Hippocampal formation (tissue), 2 donors: ENCODE data around the gene TPBG.

Source experiments
- DNase-seq, 2 donors: peaks; one replicate each; lab custom pipeline; 2025; lab: John Stamatoyannopoulos, UW

The TPBG gene, protein sequence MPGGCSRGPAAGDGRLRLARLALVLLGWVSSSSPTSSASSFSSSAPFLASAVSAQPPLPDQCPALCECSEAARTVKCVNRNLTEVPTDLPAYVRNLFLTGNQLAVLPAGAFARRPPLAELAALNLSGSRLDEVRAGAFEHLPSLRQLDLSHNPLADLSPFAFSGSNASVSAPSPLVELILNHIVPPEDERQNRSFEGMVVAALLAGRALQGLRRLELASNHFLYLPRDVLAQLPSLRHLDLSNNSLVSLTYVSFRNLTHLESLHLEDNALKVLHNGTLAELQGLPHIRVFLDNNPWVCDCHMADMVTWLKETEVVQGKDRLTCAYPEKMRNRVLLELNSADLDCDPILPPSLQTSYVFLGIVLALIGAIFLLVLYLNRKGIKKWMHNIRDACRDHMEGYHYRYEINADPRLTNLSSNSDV

GRCh38 chr6:82363428-82364086 is at the start of gene TPBG:
TPBG (plus strand) TSS chr6:82363817; CDS start chr6:82364962, 1,145 bp downstream.
- no peak for DNase-seq

DNA sequence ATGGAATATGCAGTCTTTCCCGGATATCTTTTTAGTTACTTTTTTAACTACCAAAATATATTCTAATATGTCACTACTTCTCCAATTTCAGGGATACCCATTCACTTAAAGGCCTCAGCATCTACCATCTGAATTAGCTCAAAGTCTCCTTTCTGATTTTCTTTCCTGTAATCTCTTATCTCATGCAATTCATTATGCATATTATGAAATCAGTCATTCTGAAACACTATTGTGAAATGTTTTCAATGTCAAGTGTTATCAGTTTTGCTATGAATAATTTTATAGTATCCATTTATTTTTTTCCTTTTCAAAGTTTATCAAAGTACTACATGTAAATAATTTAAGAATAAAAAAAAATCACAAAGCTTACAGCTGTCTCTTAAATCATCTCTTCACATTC is 41.2 kb upstream of the TPBG start:
- no peak for DNase-seq

DNA sequence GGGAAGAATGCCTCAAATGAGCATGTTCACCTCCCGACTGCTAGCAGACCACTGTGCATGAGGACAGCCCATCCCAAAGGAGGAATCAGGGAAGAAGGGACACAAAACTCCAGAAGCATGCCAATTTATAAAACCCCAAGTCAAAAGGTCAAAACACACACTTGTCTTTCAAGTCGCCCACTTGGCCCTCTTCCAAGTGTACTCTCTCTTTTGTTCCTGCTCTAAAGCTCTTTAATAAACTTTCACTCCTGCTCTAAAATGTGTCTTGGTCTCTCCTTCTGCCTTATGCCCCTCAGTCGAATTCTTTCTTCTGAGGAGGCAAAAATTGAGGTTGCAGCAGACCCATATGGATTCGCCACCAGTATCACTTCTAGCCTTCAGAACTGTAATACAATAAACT is 33.9 kb upstream of the TPBG start:
- DNase-seq: no peak

DNA sequence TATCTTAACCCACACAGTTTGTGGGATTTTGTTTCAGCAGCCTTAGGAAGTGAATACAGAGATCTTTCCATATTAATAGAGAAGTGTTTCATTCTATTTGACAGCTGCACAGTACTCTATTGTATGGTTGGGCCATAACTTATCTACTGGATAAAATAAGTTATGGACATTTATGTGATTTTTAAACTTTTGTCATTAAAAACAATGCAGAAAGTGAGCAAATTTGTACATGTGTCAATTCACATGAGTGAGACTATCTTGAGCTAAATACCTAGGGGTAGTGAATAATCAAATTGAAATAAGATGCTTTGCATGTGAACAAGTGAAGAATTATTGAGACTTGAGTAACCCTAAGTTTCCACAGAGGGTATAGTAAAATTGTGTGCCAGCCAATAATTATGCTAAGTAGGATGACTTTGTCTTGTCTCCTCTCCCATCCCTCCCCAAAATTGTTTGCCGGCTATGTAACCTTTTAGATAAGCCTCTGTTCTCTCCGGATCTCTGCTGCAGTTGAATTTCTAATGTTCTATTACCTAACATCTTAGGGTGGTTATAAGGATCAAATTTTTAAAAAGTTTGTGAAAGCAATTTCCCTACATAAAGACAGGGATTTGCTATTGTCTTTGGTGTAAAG is 33.3 kb upstream of the TPBG start:
- DNase-seq: no peak

- DNase-seq: no peak
Observed at GRCh38 chr6:82331031-82331773, 32.4 kb upstream of the TPBG start.

GRCh38 chr6:82333781-82334180 is 29.8 kb upstream of the TPBG start:
- no peak for DNase-seq

- no peak for DNase-seq
Observed at GRCh38 chr6:82337688-82338257, 25.8 kb upstream of the TPBG start.

- DNase-seq: no peak
Observed at GRCh38 chr6:82348130-82348529, 15.5 kb upstream of the TPBG start.

- no peak for DNase-seq
Observed at GRCh38 chr6:82353848-82354247, 9.8 kb upstream of the TPBG start.

GRCh38 chr6:82360552-82360951 is 3.1 kb upstream of the TPBG start:
- no peak for DNase-seq

GRCh38 chr6:82361631-82362030 is 2.0 kb upstream of the TPBG start:
- DNase-seq: no peak

GRCh38 chr6:82362144-82362543 is 1.5 kb upstream of the TPBG start:
- DNase-seq: no peak

DNA sequence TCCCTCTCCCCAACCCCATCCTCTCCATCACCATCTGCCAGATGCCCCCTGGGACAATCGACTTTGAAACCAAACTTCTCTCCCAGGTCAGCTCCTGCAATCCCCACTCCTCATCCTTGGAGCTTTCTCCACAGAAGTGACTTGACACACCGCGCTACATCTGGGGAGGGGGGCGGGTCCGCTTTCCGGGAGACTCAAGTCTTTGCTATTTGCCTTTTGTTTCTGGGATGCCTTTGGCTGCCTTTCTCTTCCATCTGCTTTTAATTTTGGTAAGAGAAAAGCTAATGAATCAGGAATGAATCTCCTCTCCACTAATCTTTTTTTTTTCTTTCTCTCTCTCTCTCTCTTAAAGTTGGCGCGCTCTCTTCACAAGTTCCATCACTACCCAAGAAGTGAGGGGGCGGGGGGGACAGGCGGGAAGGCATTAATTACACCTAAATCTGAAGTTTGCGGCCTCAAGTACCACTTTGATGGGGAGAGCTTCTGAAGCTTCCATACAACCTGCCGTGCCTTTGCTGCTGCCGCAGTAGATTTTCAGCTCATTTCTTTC is 664 bp upstream of the TPBG start:
- DNase-seq: no peak

- no peak for DNase-seq
Observed at GRCh38 chr6:82364087-82365015, 734 bp downstream of the TPBG start.

DNA sequence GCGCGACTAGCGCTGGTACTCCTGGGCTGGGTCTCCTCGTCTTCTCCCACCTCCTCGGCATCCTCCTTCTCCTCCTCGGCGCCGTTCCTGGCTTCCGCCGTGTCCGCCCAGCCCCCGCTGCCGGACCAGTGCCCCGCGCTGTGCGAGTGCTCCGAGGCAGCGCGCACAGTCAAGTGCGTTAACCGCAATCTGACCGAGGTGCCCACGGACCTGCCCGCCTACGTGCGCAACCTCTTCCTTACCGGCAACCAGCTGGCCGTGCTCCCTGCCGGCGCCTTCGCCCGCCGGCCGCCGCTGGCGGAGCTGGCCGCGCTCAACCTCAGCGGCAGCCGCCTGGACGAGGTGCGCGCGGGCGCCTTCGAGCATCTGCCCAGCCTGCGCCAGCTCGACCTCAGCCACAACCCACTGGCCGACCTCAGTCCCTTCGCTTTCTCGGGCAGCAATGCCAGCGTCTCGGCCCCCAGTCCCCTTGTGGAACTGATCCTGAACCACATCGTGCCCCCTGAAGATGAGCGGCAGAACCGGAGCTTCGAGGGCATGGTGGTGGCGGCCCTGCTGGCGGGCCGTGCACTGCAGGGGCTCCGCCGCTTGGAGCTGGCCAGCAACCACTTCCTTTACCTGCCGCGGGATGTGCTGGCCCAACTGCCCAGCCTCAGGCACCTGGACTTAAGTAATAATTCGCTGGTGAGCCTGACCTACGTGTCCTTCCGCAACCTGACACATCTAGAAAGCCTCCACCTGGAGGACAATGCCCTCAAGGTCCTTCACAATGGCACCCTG is 1.6 kb downstream of the TPBG start:
- DNase-seq: no peak

GRCh38 chr6:82367704-82368103 is 4.1 kb downstream of the TPBG start:
- DNase-seq: no peak

DNA sequence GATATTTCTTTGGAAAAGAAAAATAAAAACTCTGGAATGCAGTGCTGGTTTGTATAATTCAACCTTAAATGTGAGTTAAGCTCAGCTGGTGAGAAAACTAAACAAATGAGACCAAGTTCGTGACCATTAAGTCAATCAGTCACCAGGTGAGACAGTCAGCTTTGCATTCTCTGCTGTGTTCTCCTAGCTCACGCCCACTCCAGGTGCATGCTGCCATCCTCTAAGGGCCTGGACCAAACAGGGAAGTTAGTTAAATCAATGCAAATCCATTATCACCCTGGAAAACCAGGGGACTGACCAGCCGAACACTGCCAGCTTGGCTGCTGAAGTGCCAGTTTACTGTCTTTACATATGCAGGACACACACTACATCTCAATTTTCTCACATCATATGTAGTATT is 7.2 kb downstream of the TPBG start:
- no peak for DNase-seq

- DNase-seq: no peak
Observed at GRCh38 chr6:82371799-82372546, 8.4 kb downstream of the TPBG start.

- DNase-seq: no peak
Observed at GRCh38 chr6:82372656-82373055, 9.0 kb downstream of the TPBG start.
